GM12874 (cell line): ENCODE results near the gene SPRYD7.

ENCODE experiments used
- CTCF ChIP-seq: IDR thresholded peaks from 2 replicates; pipeline ENCODE4 v1.5.1; 2011; ENCODE audit warnings: low read depth, mild to moderate bottlenecking, control low read depth, low read length, moderate library complexity; ENCODE audit not compliant: insufficient read depth

SPRYD7 gene

GRCh38 chr13:49869519-49869918 lies 66.6 kb downstream of the SPRYD7 start:
- TF ChIP-seq CTCF: peak; percentile 17; the same call in 1 of the 2 replicates

- TF ChIP-seq CTCF: no peak
These were observed 68.3 kb downstream of the SPRYD7 start for GRCh38 chr13:49867834-49868233.

GRCh38 chr13:49865218-49865617 lies 70.9 kb downstream of the SPRYD7 start:
- no peak for TF ChIP-seq CTCF

- TF ChIP-seq CTCF: no peak
These were observed 71.6 kb downstream of the SPRYD7 start for GRCh38 chr13:49864509-49864908.
